HUES64 (cell line): ENCODE results near the gene GAL3ST2.
"Not testable (repeated sequence)": the region's sequence is repeated elsewhere in the genome, so short reads cannot be mapped to it uniquely, and the experiment has no call there.

Experiments used
- H3K27ac ChIP-seq: 2 replicates; pipeline ENCODE4 v1.7.0; 2013; ENCODE audit warnings: low read depth, low read length, inconsistent platforms
- H3K27me3 ChIP-seq: 2 replicates; pipeline ENCODE4 v1.6.1; 2013; ENCODE audit warnings: mild to moderate bottlenecking, low read length; ENCODE audit not compliant: insufficient read depth
- H3K36me3 ChIP-seq: 2 replicates; pipeline ENCODE4 v1.6.1; 2013; ENCODE audit warnings: mild to moderate bottlenecking, low read length; ENCODE audit not compliant: insufficient read depth
- H3K4me1 ChIP-seq: 2 replicates; pipeline ENCODE4 v1.6.1; 2013; ENCODE audit warnings: mild to moderate bottlenecking, low read length, moderate library complexity; ENCODE audit not compliant: insufficient read depth
- H3K4me3 ChIP-seq: 2 replicates; pipeline ENCODE4 v1.5.1; 2013; ENCODE audit warnings: mild to moderate bottlenecking, low read length, moderate library complexity
- H3K9ac ChIP-seq: 2 replicates; pipeline ENCODE4 v1.6.1; 2013; ENCODE audit warnings: mild to moderate bottlenecking, low read depth, low read length
- H3K9me3 ChIP-seq: 2 replicates; pipeline ENCODE4 v1.6.1; 2013; ENCODE audit warnings: low read depth, low read length; ENCODE audit not compliant: insufficient read depth
- WGBS: fragments of 150-250, 120-280 bp; methylation state at CpG from one replicate; pipeline ENCODE4 v1.1.7; 2013; ENCODE audit warnings: missing lambda C conversion rate; 5-methylcytosine and 5-hydroxymethylcytosine counted together

GAL3ST2 gene

GRCh38 chr2:241814393-241814642 is 37.7 kb downstream of the GAL3ST2 start:
- H3K4me3 ChIP-seq: no peak overlapping the region
- H3K4me1 ChIP-seq: no peaks in the 10 kb centered on the region
- H3K9me3 ChIP-seq: no peaks in the 10 kb centered on the region
- no peaks in the 10 kb centered on the region for H3K36me3 ChIP-seq
- H3K9ac ChIP-seq: no peak overlapping the region
- 94% methylated on average over 17 of the region's 17 CpGs for WGBS
- H3K27me3 ChIP-seq: no peaks in the 10 kb centered on the region
- H3K27ac ChIP-seq: no peak overlapping the region

- no peaks in the 10 kb centered on the region for H3K36me3 ChIP-seq
- H3K9ac ChIP-seq: no peak overlapping the region
- WGBS: 90% methylated on average over 52 of the region's 52 CpGs
- H3K9me3 ChIP-seq: no peaks in the 10 kb centered on the region
- no peak overlapping the region for H3K27ac ChIP-seq
- no peaks in the 10 kb centered on the region for H3K4me1 ChIP-seq
- H3K27me3 ChIP-seq: no peaks in the 10 kb centered on the region
- no peak overlapping the region for H3K4me3 ChIP-seq
Measured at GRCh38 chr2:241814643-241815476, 38.2 kb downstream of the GAL3ST2 start.

- Histone ChIP-seq H3K27me3 (no peaks in the 10 kb centered on the region), H3K4me3 (no peak overlapping the region), H3K4me1 (no peaks in the 10 kb centered on the region), H3K36me3 (no peaks in the 10 kb centered on the region), H3K27ac (no peak overlapping the region), H3K9ac (no peak overlapping the region), H3K9me3 (no peaks in the 10 kb centered on the region)
- 92% methylated on average over 48 of the region's 48 CpGs for WGBS
Measured at GRCh38 chr2:241815477-241816430, 39.1 kb downstream of the GAL3ST2 start.

DNA sequence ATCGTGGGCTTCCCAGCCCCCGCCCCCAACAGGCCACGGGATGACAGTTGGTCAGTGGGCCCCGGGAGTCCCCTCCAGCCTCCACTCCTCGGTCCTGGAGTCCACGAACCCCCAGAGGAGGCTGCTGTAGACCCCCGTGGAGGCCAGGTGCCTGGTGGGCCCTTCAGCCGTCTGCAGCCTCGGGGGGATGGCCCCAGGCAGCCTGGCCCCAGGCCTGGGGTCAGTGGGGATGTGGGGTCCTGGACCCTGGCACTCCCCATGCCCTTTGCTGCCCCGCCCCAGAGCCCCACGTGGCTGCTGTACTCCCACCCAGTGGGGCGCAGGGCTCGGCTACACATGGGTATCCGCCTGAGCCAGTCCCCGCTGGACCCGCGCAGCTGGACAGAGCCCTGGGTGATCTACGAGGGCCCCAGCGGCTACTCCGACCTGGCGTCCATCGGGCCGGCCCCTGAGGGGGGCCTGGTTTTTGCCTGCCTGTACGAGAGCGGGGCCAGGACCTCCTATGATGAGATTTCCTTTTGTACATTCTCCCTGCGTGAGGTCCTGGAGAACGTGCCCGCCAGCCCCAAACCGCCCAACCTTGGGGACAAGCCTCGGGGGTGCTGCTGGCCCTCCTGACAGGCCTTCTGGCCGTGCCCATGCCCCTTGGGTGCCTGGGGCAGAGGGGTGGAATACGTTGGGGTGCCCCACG is 40.0 kb downstream of the GAL3ST2 start:
- Histone ChIP-seq H3K27me3 (no peaks in the 10 kb centered on the region), H3K9me3 (no peaks in the 10 kb centered on the region), H3K4me3 (no peak overlapping the region), H3K4me1 (peaks cover 7% of the 10 kb centered on the region; the same call in 1 of the 2 replicates), H3K9ac (no peak overlapping the region), H3K27ac (no peak overlapping the region), H3K36me3 (no peaks in the 10 kb centered on the region)
- WGBS: 89% methylated on average over 33 of the region's 33 CpGs

DNA sequence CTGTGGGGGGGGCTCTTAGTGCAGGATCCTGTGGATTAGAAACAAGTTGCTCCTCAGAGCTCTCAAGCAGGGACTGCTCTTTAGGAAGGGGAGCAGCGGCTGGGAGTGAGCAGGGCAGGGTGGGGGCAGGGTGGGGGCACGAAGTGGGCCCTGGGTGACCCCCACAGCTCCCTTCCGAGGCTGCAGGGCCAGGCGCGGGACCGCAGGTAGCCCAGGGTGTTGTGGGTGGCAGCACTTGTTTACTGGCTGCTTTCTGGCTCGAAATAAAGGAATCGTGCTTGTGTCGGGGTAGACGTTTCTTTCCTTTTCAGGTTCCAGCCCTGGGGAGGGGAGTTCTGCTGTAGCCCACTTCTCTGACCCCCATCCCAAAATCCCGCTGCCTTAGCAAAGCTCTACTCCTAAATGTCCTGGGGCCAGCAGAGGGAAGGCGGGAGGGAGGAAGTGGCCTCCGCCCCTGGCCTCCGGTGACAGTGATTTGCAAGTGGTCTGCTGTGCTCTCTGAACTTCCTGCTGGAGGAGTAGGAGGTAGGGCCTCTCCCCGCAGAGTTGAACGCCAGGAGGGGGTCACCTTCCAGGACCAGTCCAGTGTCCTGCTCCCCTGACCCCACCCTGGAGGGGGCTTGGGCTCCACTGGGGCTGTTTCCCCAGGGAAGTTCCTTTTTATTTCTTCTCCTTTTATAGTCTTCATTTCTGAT is 40.7 kb downstream of the GAL3ST2 start:
- Histone ChIP-seq H3K4me3 (no peak overlapping the region), H3K27me3 (no peaks in the 10 kb centered on the region), H3K9me3 (no peaks in the 10 kb centered on the region), H3K27ac (no peak overlapping the region), H3K9ac (no peak overlapping the region), H3K4me1 (peaks cover 10% of the 10 kb centered on the region; the same call in 1 of the 2 replicates), H3K36me3 (no peaks in the 10 kb centered on the region)
- WGBS: 77% methylated on average over 15 of the region's 16 CpGs

GRCh38 chr2:241817821-241818215 is 41.2 kb downstream of the GAL3ST2 start:
- not testable (repeated sequence) for H3K9me3 ChIP-seq, H3K27me3 ChIP-seq, H3K9ac ChIP-seq, H3K36me3 ChIP-seq, H3K27ac ChIP-seq, H3K4me3 ChIP-seq
- H3K4me1 ChIP-seq: peaks cover 10% of the 10 kb centered on the region; the same call in 1 of the 2 replicates
- 97% methylated on average over 9 of the region's 10 CpGs for WGBS

DNA sequence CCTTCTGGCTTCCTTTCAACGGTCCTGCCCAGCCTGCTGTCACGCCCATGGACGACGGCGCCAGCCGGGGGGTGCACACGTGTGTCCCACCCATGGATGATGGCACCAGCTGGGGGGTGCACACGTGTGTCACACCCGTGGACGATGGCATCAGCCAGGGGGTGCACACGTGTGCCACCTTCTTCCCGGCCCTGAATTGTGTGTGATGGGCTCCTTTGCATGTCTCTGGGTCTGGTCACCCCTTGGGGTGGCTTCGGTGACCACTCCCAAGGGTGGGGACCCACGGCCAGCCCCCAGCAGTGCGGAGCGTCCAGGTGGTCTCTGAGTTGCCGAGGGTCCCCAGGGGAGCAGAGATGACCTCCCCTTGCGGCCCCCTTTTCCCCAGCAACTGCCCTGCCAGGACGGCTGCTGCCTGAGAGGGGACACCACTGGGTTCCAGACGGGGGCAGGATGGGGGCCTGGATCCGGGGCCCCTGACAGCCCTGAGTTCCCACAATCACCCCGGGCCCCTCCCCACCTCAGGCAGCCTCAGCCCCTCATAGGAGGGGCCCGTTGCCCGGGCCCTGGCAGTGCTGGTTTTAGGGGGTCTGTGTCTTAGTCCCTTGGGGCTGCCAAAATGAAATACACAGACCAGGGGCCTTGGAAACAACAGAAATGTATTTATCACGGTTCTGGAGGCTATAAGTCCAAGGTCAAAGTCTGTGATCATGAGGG is 41.8 kb downstream of the GAL3ST2 start:
- H3K27me3 ChIP-seq: peaks cover 9% of the 10 kb centered on the region
- 91% methylated on average over 24 of the region's 25 CpGs for WGBS

DNA sequence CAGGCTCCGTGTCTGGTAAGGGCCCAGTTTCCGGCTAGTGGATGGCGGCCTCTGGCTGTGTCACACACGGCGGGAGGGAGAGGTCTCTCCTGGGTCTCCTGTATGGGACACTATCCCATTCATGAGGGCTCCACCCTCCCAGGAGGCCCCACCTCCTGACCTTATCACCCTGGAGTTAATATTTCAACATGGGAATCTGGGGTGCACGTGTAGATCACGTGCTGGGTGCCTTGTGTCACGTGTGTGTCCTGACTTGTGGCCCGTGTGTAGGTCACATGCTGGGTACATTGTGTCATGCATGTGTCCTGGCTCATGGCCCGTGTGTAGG is 42.3 kb downstream of the GAL3ST2 start:
- Histone ChIP-seq H3K4me1 (peaks cover 10% of the 10 kb centered on the region; the same call in 1 of the 2 replicates), H3K9me3 (no peaks in the 10 kb centered on the region), H3K36me3 (no peaks in the 10 kb centered on the region), H3K9ac (no peak overlapping the region), H3K4me3 (no peak overlapping the region), H3K27me3 (peaks cover 13% of the 10 kb centered on the region), H3K27ac (no peak overlapping the region)
- 91% methylated on average over 10 of the region's 10 CpGs for WGBS

More for the DNA sequence above, 41.8 kb downstream of the GAL3ST2 start:
- Histone ChIP-seq H3K9me3 (no peaks in the 10 kb centered on the region), H3K36me3 (no peaks in the 10 kb centered on the region), H3K4me1 (peaks cover 10% of the 10 kb centered on the region; the same call in 1 of the 2 replicates), H3K27ac (no peak overlapping the region), H3K9ac (no peak overlapping the region), H3K4me3 (no peak overlapping the region)

GRCh38 chr2:241819947-241820624 is 43.5 kb downstream of the GAL3ST2 start:
- Histone ChIP-seq H3K27me3 (peaks cover 13% of the 10 kb centered on the region), H3K4me1 (peaks cover 10% of the 10 kb centered on the region; the same call in 1 of the 2 replicates)
- H3K36me3 ChIP-seq, H3K9me3 ChIP-seq, H3K9ac ChIP-seq, H3K4me3 ChIP-seq, H3K27ac ChIP-seq: not testable (repeated sequence)
- 91% methylated on average over 27 of the region's 27 CpGs for WGBS
